Measurements from ENCODE around the gene NANOS3. TPM values are rescaled to one million over a fixed set of nuclear protein-coding genes. Genes with fewer than 3 reads are reported as not detected.

NANOS3 gene
- total and polyA plus RNA-seq, 9 of the 15 experiments (the other 6 are each of a cell fraction or from before 2014, with no cell fraction given) = not detected

DNA sequence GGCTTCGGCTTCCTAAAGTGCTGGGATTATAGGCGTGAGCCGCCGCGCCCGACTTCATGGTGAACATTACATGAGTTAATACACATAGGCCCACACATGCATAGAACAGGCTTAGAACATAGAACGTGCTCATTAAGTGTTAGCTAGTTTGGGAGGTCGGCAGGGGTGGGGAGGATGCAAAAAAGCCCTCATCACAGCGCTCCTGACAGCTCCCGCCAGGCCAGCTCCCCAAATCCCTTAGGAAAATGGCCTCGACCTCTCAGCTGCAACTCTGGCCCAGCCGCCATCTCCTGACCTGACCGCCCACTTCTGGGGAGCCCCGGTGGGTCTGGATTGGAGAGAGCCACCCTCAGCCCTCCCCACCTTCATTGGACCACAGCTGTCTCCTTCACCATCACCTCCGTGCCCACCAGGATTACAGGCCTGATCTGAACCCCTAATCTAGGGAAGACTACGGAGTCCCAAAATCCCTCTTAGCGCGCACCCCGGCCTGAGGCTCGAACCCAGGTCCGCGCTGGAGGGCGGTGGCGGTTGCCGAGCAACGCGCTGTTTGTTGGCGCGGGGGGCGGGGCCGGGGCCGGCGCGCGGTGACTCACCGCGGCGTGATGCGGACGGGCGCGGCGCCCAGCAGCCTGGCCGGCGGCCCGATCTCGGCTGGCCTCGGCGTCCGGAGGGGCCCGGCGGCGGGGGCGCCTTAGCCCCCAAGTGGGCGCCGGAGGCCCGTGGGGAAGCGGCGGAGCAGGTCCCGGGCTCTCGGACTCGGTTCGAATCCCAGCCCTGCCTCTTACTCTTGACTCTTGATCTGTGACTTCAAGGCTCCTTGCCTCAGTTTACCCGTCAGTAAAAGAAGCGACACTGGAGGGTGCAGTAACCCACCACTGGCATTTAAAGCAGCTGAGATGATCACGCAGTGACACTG lies 26.7 kb upstream of the NANOS3 start (continued):
- TF ChIP-seq, protein P1, sequence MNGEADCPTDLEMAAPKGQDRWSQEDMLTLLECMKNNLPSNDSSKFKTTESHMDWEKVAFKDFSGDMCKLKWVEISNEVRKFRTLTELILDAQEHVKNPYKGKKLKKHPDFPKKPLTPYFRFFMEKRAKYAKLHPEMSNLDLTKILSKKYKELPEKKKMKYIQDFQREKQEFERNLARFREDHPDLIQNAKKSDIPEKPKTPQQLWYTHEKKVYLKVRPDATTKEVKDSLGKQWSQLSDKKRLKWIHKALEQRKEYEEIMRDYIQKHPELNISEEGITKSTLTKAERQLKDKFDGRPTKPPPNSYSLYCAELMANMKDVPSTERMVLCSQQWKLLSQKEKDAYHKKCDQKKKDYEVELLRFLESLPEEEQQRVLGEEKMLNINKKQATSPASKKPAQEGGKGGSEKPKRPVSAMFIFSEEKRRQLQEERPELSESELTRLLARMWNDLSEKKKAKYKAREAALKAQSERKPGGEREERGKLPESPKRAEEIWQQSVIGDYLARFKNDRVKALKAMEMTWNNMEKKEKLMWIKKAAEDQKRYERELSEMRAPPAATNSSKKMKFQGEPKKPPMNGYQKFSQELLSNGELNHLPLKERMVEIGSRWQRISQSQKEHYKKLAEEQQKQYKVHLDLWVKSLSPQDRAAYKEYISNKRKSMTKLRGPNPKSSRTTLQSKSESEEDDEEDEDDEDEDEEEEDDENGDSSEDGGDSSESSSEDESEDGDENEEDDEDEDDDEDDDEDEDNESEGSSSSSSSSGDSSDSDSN (IDR thresholded peaks at IDR 0.05; ENCODE audit: borderline replicate concordance in 1 of 2, low read depth in 2 of 2, low read length in 2 of 2) = 0 out of 4 replicates have a peak, but pooled peaks have one; percentile 28 to 45
- TF ChIP-seq ZNF282 (CRISPR knock-in tag; IDR thresholded peaks at IDR 0.05) = no peak
- no peak for TF ChIP-seq CBFA2T2 (conservative IDR thresholded peaks at IDR 0.05)
- no peak for TF ChIP-seq ZNF444 (CRISPR knock-in tag; IDR thresholded peaks at IDR 0.05)
- peak; percentile 13 for TF ChIP-seq NEUROD1 (IDR thresholded peaks at IDR 0.05; ENCODE audit: borderline replicate concordance, low read depth, low read length, partially characterized antibody)
- TF ChIP-seq ZSCAN29 (IDR thresholded peaks at IDR 0.05) = no peak
- TF ChIP-seq IRF2 (CRISPR knock-in tag; IDR thresholded peaks at IDR 0.05) = no peak
- no peak for TF ChIP-seq NFATC3 (IDR thresholded peaks at IDR 0.05)
- TF ChIP-seq KDM5B (IDR thresholded peaks at IDR 0.05; ENCODE audit: insufficient replicate concordance, low read depth, low read length) = peak; percentile 19
- TF ChIP-seq HMGN3 (IDR thresholded peaks at IDR 0.05; ENCODE audit: borderline replicate concordance, extremely low read depth, insufficient read length, low read depth, low read length) = peak; percentile 97
- no peak; the same call in 1 of the 2 replicates for TF ChIP-seq ZNF589 (CRISPR knock-in tag; IDR thresholded peaks at IDR 0.05; ENCODE audit: low read depth)
- no peak for TF ChIP-seq HNRNPL (IDR thresholded peaks at IDR 0.05; ENCODE audit: low read depth, low read length)
- no peak for TF ChIP-seq SREBF2 (CRISPR knock-in tag; IDR thresholded peaks at IDR 0.05)
- no peak for TF ChIP-seq ETV5 (CRISPR knock-in tag; IDR thresholded peaks at IDR 0.05; ENCODE audit: low read depth)
- TF ChIP-seq CBX1 (IDR thresholded peaks at IDR 0.05; ENCODE audit: low read depth) = no peak
- TF ChIP-seq, protein P2, sequence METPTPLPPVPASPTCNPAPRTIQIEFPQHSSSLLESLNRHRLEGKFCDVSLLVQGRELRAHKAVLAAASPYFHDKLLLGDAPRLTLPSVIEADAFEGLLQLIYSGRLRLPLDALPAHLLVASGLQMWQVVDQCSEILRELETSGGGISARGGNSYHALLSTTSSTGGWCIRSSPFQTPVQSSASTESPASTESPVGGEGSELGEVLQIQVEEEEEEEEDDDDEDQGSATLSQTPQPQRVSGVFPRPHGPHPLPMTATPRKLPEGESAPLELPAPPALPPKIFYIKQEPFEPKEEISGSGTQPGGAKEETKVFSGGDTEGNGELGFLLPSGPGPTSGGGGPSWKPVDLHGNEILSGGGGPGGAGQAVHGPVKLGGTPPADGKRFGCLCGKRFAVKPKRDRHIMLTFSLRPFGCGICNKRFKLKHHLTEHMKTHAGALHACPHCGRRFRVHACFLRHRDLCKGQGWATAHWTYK (CRISPR knock-in tag; IDR thresholded peaks at IDR 0.05) = no peak
- TF ChIP-seq PCBP2 (IDR thresholded peaks at IDR 0.05; ENCODE audit: low read depth, low read length, poor library complexity, severe bottlenecking) = no peak
- no peak for TF ChIP-seq CHD2 (IDR thresholded peaks at IDR 0.05; ENCODE audit: low read depth, low read length)
- no peak for TF ChIP-seq FOXK1 (CRISPR knock-in tag; IDR thresholded peaks at IDR 0.05; ENCODE audit: borderline replicate concordance)
- no peak for TF ChIP-seq ZBTB1 (CRISPR knock-in tag; IDR thresholded peaks at IDR 0.05; ENCODE audit: borderline replicate concordance, low read depth)
- no peak for TF ChIP-seq ZBTB8A (IDR thresholded peaks at IDR 0.05; ENCODE audit: partially characterized antibody)
